Activated CD4-positive, alpha-beta T cell treated with anti-CD3 and anti-CD28 coated beads, Interleukin-2, amount 10 ng/mL, durations not matched to agents 24 days and 14 days (primary cell): ENCODE results near the gene VLDLR. TPM values are rescaled to one million over a fixed set of nuclear protein-coding genes. Genes with fewer than 3 reads are reported as not detected.

Source experiments
- DNase-seq: peaks from one replicate; pipeline ENCODE4 v3.0.0; 2022
- H3K27ac Mint-ChIP-seq: one replicate; pipeline ENCODE4 v1.8.0; 2022; ENCODE audit warnings: mild to moderate bottlenecking, mixed read lengths
- H3K27me3 Mint-ChIP-seq: one replicate; pipeline ENCODE4 v1.8.0; 2022; ENCODE audit warnings: mixed read lengths
- H3K36me3 Mint-ChIP-seq: one replicate; pipeline ENCODE4 v1.8.0; 2022; ENCODE audit warnings: low read depth, mild to moderate bottlenecking, mixed read lengths
- H3K4me1 Mint-ChIP-seq: one replicate; pipeline ENCODE4 v1.8.0; 2021; ENCODE audit warnings: mixed read lengths
- H3K4me3 Mint-ChIP-seq: one replicate; pipeline ENCODE4 v1.8.0; 2022; ENCODE audit warnings: mild to moderate bottlenecking, moderate library complexity, mixed read lengths
- H3K9me3 Mint-ChIP-seq: one replicate; pipeline ENCODE4 v1.8.0; 2021; ENCODE audit warnings: mixed read lengths
- intact Hi-C: fragments of 100-400 bp; cut with micrococcal nuclease; formaldehyde crosslinking; loops from one replicate; pipeline ENCODE4 v1.15.1; 2023
- total RNA-seq: library from RNA; stranded (reverse); gene quantifications from 2 replicates; pipeline ENCODE4 v1.2.3, GENCODE V29; 2022

Gene VLDLR
- total RNA-seq, 1 donor from 2014 or later = 7.3 TPM

- H3K27me3 Mint-ChIP-seq = no peaks in the 10 kb centered on the region
- no peak for DNase-seq
- intact Hi-C loops = loop anchor here (10.0 kb wide), 2 partner anchors 107 to 503 kb away; no protein-coding TSS in a partner anchor
- H3K9me3 Mint-ChIP-seq = no peaks in the 10 kb centered on the region
- H3K4me1 Mint-ChIP-seq = peaks cover 20% of the 10 kb centered on the region
- no peak overlapping the region for H3K27ac Mint-ChIP-seq
- H3K4me3 Mint-ChIP-seq = no peak overlapping the region
- H3K36me3 Mint-ChIP-seq = peaks cover 13% of the 10 kb centered on the region
These were observed 35.8 kb downstream of the VLDLR start for GRCh38 chr9:2657427-2657826.

GRCh38 chr9:2662496-2662895, 40.9 kb downstream of the VLDLR start:
- no peak overlapping the region for H3K27ac Mint-ChIP-seq
- no peak overlapping the region for H3K4me3 Mint-ChIP-seq
- no peaks in the 10 kb centered on the region for H3K4me1 Mint-ChIP-seq
- no peaks in the 10 kb centered on the region for H3K9me3 Mint-ChIP-seq
- H3K27me3 Mint-ChIP-seq = no peaks in the 10 kb centered on the region
- no peak for DNase-seq
- intact Hi-C loops = no loop called here
- no peaks in the 10 kb centered on the region for H3K36me3 Mint-ChIP-seq

GRCh38 chr9:2663461-2664173, 42.0 kb downstream of the VLDLR start:
- Mint-ChIP-seq H3K27ac (no peak overlapping the region), H3K4me3 (no peak overlapping the region), H3K27me3 (no peaks in the 10 kb centered on the region), H3K9me3 (peaks cover 5% of the 10 kb centered on the region), H3K4me1 (no peaks in the 10 kb centered on the region), H3K36me3 (no peaks in the 10 kb centered on the region)
- intact Hi-C loops = no loop called here
- DNase-seq = no peak

- Mint-ChIP-seq H3K27me3 (no peaks in the 10 kb centered on the region), H3K27ac (no peak overlapping the region), H3K9me3 (peaks cover 5% of the 10 kb centered on the region), H3K4me1 (no peaks in the 10 kb centered on the region), H3K36me3 (no peaks in the 10 kb centered on the region), H3K4me3 (no peak overlapping the region)
- DNase-seq = no peak
- intact Hi-C loops = no loop called here
These were observed 42.8 kb downstream of the VLDLR start for GRCh38 chr9:2664174-2665065.

- H3K9me3 Mint-ChIP-seq = peaks cover 5% of the 10 kb centered on the region
- H3K27ac Mint-ChIP-seq = no peak overlapping the region
- no peaks in the 10 kb centered on the region for H3K27me3 Mint-ChIP-seq
- intact Hi-C loops = no loop called here
- no peaks in the 10 kb centered on the region for H3K36me3 Mint-ChIP-seq
- H3K4me1 Mint-ChIP-seq = no peaks in the 10 kb centered on the region
- no peak for DNase-seq
- H3K4me3 Mint-ChIP-seq = no peak overlapping the region
These were observed 45.0 kb downstream of the VLDLR start for GRCh38 chr9:2666569-2666968.

- intact Hi-C loops = no loop called here
- H3K9me3 Mint-ChIP-seq = peaks cover under 1% of the 10 kb centered on the region
These were observed 51.6 kb downstream of the VLDLR start for GRCh38 chr9:2673161-2673560.

GRCh38 chr9:2674141-2674824, 52.7 kb downstream of the VLDLR start:
- H3K9me3 Mint-ChIP-seq = no peaks in the 10 kb centered on the region
- H3K4me1 Mint-ChIP-seq = no peaks in the 10 kb centered on the region
- no peak for DNase-seq
- H3K36me3 Mint-ChIP-seq = no peaks in the 10 kb centered on the region
- no peak overlapping the region for H3K4me3 Mint-ChIP-seq
- intact Hi-C loops = no loop called here
- no peaks in the 10 kb centered on the region for H3K27me3 Mint-ChIP-seq
- H3K27ac Mint-ChIP-seq = no peak overlapping the region

More at GRCh38 chr9:2673161-2673560, 51.6 kb downstream of the VLDLR start:
- Mint-ChIP-seq H3K27ac (no peak overlapping the region), H3K36me3 (no peaks in the 10 kb centered on the region), H3K27me3 (no peaks in the 10 kb centered on the region), H3K4me3 (no peak overlapping the region), H3K4me1 (no peaks in the 10 kb centered on the region)
- no peak for DNase-seq

- H3K4me1 Mint-ChIP-seq = no peaks in the 10 kb centered on the region
- no peak for DNase-seq
- H3K36me3 Mint-ChIP-seq = no peaks in the 10 kb centered on the region
- no peaks in the 10 kb centered on the region for H3K9me3 Mint-ChIP-seq
- intact Hi-C loops = no loop called here
- H3K4me3 Mint-ChIP-seq = no peak overlapping the region
- H3K27ac Mint-ChIP-seq = no peak overlapping the region
- H3K27me3 Mint-ChIP-seq = no peaks in the 10 kb centered on the region
These were observed 54.2 kb downstream of the VLDLR start for GRCh38 chr9:2675834-2676233.

- Mint-ChIP-seq H3K27ac (no peak overlapping the region), H3K4me3 (no peak overlapping the region), H3K36me3 (no peaks in the 10 kb centered on the region), H3K9me3 (no peaks in the 10 kb centered on the region), H3K27me3 (no peaks in the 10 kb centered on the region), H3K4me1 (no peaks in the 10 kb centered on the region)
- intact Hi-C loops = no loop called here
- DNase-seq = no peak
These were observed 54.9 kb downstream of the VLDLR start for GRCh38 chr9:2676466-2676865.

- no peaks in the 10 kb centered on the region for H3K9me3 Mint-ChIP-seq
- H3K36me3 Mint-ChIP-seq = no peaks in the 10 kb centered on the region
- H3K4me1 Mint-ChIP-seq = no peaks in the 10 kb centered on the region
- no peak overlapping the region for H3K27ac Mint-ChIP-seq
- H3K27me3 Mint-ChIP-seq = no peaks in the 10 kb centered on the region
- no peak overlapping the region for H3K4me3 Mint-ChIP-seq
- intact Hi-C loops = no loop called here
- DNase-seq = no peak
These were observed 56.6 kb downstream of the VLDLR start for GRCh38 chr9:2677915-2678889.

- intact Hi-C loops = no loop called here
- Mint-ChIP-seq H3K27me3 (no peaks in the 10 kb centered on the region), H3K4me3 (no peak overlapping the region), H3K27ac (no peak overlapping the region), H3K9me3 (no peaks in the 10 kb centered on the region), H3K4me1 (no peaks in the 10 kb centered on the region), H3K36me3 (no peaks in the 10 kb centered on the region)
- DNase-seq = no peak
These were observed 57.4 kb downstream of the VLDLR start for GRCh38 chr9:2679011-2679410.

GRCh38 chr9:2681981-2682380, 60.4 kb downstream of the VLDLR start:
- Mint-ChIP-seq H3K9me3 (no peaks in the 10 kb centered on the region), H3K36me3 (no peaks in the 10 kb centered on the region), H3K4me1 (no peaks in the 10 kb centered on the region), H3K4me3 (no peak overlapping the region), H3K27ac (no peak overlapping the region), H3K27me3 (no peaks in the 10 kb centered on the region)
- no peak for DNase-seq
- intact Hi-C loops = no loop called here

GRCh38 chr9:2686911-2687310, 65.3 kb downstream of the VLDLR start:
- Mint-ChIP-seq H3K36me3 (no peaks in the 10 kb centered on the region), H3K4me1 (no peaks in the 10 kb centered on the region), H3K4me3 (no peak overlapping the region), H3K27me3 (no peaks in the 10 kb centered on the region), H3K27ac (no peak overlapping the region), H3K9me3 (no peaks in the 10 kb centered on the region)
- no peak for DNase-seq
- intact Hi-C loops = no loop called here
